Fibroblast of skin of back (primary cell): Measurements from ENCODE around the gene ADAD2. TPM values are rescaled to one million over a fixed set of nuclear protein-coding genes. Genes with fewer than 3 reads are reported as not detected.
A peak's percentile ranks its signal among the peaks of the same experiment; 100 is the strongest.

ENCODE experiments used
- DNase-seq: peaks from one replicate; pipeline ENCODE4 v3.0.0-alpha.2; 2013
- polyA plus RNA-seq, 2 experiments: library from polyadenylated mRNA; unstranded; fragments of 120-200 nt; gene quantifications; one replicate each; pipeline ENCODE4 v1.2.1, GENCODE V29; 2013; ENCODE audit not compliant: insufficient read length in 2 of 2

The ADAD2 gene
- polyA plus RNA-seq (2013, experiment 1 of 2; ENCODE audit: insufficient read length), result not detected
- polyA plus RNA-seq (2013, experiment 2 of 2; ENCODE audit: insufficient read length), result not detected

- peak; percentile 16 for DNase-seq
Observed at GRCh38 chr16:84190731-84191388, at the start of gene ADAD2. Gene ADAD2 (plus strand): TSS chr16:84191157. CDS start chr16:84191231, 74 bp downstream.

- no peak for DNase-seq
Observed at GRCh38 chr16:84143081-84143480, 47.9 kb upstream of the ADAD2 start.

GRCh38 chr16:84143784-84144199, 47.2 kb upstream of the ADAD2 start:
- DNase-seq, result no peak

GRCh38 chr16:84144209-84144858, 46.6 kb upstream of the ADAD2 start:
- no peak for DNase-seq

- peak; percentile 79 for DNase-seq
Observed at GRCh38 chr16:84144859-84145639, 45.9 kb upstream of the ADAD2 start, which contains the start of the genes DNAAF1 and HSDL1. Gene DNAAF1 (plus strand): TSS chr16:84145308. CDS start chr16:84145441, 133 bp downstream. Gene HSDL1 (minus strand): TSS chr16:84145177. CDS start chr16:84131321, 13,856 bp downstream.

GRCh38 chr16:84150926-84151325, 40.0 kb upstream of the ADAD2 start:
- no peak for DNase-seq

- DNase-seq, result no peak
Observed at GRCh38 chr16:84153660-84154214, 37.2 kb upstream of the ADAD2 start.

- DNase-seq, result no peak
Observed at GRCh38 chr16:84155226-84155625, 35.7 kb upstream of the ADAD2 start.

GRCh38 chr16:84155771-84156170, 35.2 kb upstream of the ADAD2 start:
- DNase-seq, result no peak

GRCh38 chr16:84156342-84156784, 34.6 kb upstream of the ADAD2 start:
- DNase-seq, result no peak

GRCh38 chr16:84159007-84159406, 31.9 kb upstream of the ADAD2 start:
- no peak for DNase-seq

- no peak for DNase-seq
Observed at GRCh38 chr16:84159800-84160199, 31.2 kb upstream of the ADAD2 start.

- no peak for DNase-seq
Observed at GRCh38 chr16:84161037-84161436, 29.9 kb upstream of the ADAD2 start.

GRCh38 chr16:84161801-84162200, 29.2 kb upstream of the ADAD2 start:
- no peak for DNase-seq

GRCh38 chr16:84165746-84166145, 25.2 kb upstream of the ADAD2 start:
- no peak for DNase-seq

- DNase-seq, result no peak
Observed at GRCh38 chr16:84166796-84167695, 23.9 kb upstream of the ADAD2 start.

- DNase-seq, result no peak
Observed at GRCh38 chr16:84169765-84170310, 21.1 kb upstream of the ADAD2 start.

- DNase-seq, result no peak
Observed at GRCh38 chr16:84174396-84174795, 16.6 kb upstream of the ADAD2 start.

- DNase-seq, result peak; percentile 49
Observed at GRCh38 chr16:84175350-84176081, 15.4 kb upstream of the ADAD2 start.
